Panc1 (cell line): ENCODE results near the gene FCGR3A.
"Not testable (repeated sequence)": the region's sequence is repeated elsewhere in the genome, so short reads cannot be mapped to it uniquely, and the experiment has no call there.

Experiments
- POLR2AphosphoS5 ChIP-seq: IDR thresholded peaks from 2 replicates; pipeline ENCODE4 v1.6.1; 2012; ENCODE audit warnings: mild to moderate bottlenecking, low read depth, low read length, moderate library complexity
- REST ChIP-seq, 2 experiments: IDR thresholded peaks; 2 replicates each; pipeline ENCODE4 v1.6.1; 2011 to 2012; ENCODE audit warnings: low read depth in 2 of 2, control low read depth in 1 of 2, low read length in 1 of 2, mild to moderate bottlenecking in 1 of 2, moderate library complexity in 1 of 2; ENCODE audit not compliant: insufficient read depth in 1 of 2
- TF ChIP-seq, protein P1 (sequence below): fragments of 450-650 bp; IDR thresholded peaks from 2 replicates; pipeline ENCODE4 v1.5.1; 2017; ENCODE audit warnings: mild to moderate bottlenecking

DNA sequence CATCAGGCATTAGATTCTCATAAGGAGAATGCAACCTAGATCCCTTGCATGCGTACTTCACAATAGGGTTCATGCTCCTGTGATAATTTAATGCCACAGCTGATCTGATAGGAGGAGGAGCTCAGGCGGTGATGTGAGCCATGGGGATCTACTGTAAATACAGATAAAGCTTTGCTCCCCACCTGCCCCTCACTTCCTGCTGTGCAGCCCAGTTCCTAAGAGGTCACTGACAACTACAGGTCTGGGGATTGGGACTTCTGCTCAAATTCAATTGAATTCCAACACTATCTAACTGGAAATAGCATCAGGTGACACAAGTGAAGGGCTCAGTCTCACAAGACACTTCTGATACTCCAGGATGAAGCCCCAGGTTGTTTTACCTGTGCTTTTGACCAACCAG, 7.4 kb upstream of the FCGR3A start:
- TF ChIP-seq, protein P1, sequence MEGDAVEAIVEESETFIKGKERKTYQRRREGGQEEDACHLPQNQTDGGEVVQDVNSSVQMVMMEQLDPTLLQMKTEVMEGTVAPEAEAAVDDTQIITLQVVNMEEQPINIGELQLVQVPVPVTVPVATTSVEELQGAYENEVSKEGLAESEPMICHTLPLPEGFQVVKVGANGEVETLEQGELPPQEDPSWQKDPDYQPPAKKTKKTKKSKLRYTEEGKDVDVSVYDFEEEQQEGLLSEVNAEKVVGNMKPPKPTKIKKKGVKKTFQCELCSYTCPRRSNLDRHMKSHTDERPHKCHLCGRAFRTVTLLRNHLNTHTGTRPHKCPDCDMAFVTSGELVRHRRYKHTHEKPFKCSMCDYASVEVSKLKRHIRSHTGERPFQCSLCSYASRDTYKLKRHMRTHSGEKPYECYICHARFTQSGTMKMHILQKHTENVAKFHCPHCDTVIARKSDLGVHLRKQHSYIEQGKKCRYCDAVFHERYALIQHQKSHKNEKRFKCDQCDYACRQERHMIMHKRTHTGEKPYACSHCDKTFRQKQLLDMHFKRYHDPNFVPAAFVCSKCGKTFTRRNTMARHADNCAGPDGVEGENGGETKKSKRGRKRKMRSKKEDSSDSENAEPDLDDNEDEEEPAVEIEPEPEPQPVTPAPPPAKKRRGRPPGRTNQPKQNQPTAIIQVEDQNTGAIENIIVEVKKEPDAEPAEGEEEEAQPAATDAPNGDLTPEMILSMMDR, result not testable (repeated sequence)
- TF ChIP-seq REST (IDR thresholded peaks at IDR 0.05; ENCODE audit: insufficient read depth in 1 of 2, low read depth in 2 of 2, low read length in 1 of 2); POLR2AphosphoS5: not testable (repeated sequence)
